Skeletal muscle cell (primary cell): Measurements from ENCODE around the gene RTN4R.

ENCODE experiments used
- DNase-seq: peaks from one replicate; pipeline ENCODE4 v3.0.0-alpha.2; 2010; ENCODE audit warnings: low read depth
- H3K4me3 ChIP-seq: 2 replicates; pipeline ENCODE4 v1.5.1; 2011; ENCODE audit warnings: low read depth, mild to moderate bottlenecking, control low read depth, low read length, moderate library complexity

Gene RTN4R

DNA sequence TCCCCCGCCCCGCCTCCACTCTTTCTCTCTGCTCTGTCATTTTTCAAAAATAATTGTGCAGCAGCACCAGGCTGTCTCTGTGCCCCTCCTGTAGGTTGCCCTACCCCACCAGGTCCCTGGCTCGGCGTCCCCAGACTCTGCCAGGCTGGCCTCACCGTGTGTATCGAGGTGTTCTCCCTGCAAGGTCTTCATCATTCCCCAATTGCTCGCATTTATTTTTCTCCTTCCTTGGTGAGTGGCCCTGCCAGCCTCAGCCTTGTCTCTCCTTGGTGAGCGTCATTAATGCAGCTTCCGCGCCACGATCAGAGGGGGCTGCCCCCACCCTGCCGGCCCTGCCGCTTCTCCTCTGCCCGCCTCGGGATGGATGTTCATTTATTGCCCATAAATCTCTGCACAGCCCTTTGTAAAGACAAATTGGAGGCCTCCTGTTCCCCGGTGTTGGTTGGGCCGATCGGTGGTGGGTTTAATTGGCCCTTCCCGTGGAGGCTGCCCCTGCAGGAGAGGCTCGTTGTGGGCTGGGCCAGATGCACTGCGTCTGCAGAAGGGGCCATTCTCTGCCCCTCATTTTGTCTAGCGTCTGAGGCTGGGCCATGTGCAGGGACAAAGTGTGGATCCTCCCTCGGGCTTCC is 33.2 kb downstream of the RTN4R start:
- H3K4me3 ChIP-seq: no peak overlapping the region
- no peak for DNase-seq

DNA sequence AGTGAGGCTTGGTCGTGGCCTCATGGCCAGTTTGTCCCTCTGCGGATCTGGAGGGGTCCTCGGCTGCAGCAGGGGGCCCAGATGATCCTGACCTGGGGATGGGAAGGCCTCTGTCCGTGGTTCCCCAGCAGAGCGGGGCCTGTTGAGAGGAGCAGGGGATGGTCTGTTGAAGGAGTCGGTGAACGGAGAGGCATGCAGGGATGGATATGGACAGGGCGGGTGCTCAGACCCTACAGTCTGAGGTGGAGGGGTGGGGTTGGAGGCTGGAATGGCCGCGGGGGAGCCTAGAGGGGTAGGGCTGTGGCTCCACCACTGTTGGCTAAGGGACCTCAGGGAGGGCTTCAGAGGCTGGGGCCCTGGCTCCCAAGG is 33.8 kb downstream of the RTN4R start:
- H3K4me3 ChIP-seq: no peak overlapping the region
- DNase-seq: no peak

DNA sequence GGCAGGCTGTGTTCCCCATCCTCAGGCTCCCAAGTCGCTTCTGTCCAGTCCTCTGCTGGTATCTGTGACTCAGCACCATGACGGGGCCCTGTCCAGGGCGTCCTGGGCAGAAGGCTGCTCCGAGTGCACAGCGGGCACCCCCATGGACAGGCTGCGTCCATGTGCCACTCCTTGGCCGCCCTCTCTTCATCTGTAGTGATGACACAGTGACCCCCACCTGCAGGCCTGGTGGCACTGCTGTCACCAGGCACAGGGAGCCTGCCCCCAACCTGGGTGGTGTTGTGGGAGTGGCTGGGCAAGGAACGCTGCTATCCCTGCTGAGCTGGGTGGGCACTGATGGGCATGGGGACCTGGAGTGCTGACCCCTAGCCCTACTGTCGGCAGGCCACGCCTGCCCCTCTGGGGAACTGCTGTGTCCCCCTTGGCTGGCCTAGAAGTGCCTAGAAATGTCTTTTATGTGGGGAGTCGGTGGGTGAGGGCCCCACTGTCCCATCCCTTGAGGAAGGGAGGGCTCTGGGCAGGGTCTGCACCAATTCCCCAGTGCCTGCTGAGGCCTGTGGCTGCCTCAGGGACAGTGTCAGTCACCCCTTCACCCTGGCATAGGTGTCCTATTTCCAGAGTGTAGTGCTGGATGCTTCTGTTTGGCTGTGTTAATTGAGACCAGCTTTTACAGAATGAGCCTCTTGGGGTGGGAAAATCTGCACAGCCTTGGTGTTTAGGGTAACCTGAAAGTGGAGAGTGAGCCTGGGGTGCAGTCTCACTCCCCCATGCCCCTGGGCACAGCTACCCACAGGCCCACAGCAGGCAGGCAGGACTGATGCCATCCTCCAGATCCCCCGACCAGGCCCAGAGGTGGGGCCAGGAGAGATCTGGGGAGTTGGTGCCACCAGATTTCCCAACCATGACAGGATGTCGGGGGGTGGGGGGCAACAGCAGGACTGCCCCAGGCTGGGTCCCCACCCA is 34.5 kb downstream of the RTN4R start:
- no peak overlapping the region for H3K4me3 ChIP-seq

DNA sequence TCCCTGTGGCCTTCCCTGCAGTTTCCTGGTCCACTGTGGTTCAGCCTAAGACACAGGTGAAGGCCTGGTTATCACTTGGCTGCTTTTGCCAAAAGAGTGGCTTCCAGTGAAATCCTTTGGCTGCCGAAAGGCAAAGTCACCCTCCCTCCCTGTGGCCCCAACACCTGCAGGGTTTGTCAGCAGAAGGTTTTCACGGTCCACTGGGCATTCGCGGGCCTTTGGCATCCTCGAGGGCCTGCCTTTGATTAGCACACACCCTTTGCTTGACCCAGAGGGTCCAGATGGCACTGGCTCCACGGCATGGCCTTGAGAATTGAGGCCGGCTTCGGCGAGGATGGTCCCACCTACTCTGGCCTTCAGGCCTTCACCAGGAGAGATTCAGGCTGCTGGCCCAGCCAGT is 35.3 kb downstream of the RTN4R start:
- no peak overlapping the region for H3K4me3 ChIP-seq
- no peak for DNase-seq

More for the DNA sequence above, 34.5 kb downstream of the RTN4R start:
- no peak for DNase-seq

DNA sequence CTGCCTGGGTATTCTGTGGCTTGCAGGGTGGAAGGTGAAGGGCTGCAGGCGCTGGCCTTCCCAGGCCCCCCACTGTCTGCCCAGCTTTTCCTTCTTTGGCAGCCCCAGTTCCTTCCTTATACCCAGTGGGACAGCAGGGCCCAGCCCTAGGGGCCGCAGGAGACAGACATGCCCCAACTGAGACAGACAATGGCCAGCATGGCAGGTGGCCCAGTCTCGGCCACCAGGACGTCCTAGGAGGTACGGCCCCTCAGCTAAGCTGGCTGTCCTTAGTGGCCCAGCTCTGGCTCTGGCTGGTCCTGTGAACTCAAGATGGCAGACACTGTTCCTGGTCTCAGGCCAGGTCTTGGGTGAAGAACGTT is 35.9 kb downstream of the RTN4R start:
- H3K4me3 ChIP-seq: no peak overlapping the region
- DNase-seq: no peak

DNA sequence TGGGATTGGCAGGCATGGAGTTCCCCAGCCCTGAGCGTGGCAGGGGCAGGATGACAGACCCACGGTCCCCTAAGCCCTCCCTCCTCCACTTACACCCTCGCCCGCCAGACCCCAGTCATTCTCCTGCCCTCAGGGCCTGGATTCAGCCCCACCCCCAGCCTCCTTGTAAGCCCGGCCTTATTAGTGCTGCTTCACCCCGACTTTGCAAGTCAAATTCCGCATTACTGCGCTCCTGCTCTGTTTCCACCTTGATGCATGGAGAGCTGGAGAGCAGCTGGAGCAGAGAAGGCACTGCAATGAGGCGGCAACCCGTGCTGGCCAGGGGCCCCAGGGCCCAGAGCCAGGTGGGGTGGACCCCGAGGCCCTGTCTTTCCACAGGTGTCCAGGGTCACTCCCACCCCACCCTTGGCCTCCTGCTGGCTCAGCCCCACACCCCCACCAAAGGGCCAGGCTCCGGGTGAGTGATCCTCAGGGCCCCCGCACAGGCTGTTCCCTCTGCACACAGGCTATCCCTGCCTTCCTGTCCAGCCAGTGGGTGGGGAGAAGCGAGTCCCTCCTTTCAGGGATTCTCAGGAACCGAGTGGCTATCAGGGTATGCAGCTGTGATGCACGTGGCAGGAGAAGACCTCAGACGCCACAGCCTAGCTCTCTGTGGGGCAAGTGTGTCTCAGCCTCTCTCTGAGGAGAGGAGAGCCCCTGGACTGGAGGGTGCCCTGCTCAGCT is 36.4 kb downstream of the RTN4R start:
- H3K4me3 ChIP-seq: no peak overlapping the region
- no peak for DNase-seq

DNA sequence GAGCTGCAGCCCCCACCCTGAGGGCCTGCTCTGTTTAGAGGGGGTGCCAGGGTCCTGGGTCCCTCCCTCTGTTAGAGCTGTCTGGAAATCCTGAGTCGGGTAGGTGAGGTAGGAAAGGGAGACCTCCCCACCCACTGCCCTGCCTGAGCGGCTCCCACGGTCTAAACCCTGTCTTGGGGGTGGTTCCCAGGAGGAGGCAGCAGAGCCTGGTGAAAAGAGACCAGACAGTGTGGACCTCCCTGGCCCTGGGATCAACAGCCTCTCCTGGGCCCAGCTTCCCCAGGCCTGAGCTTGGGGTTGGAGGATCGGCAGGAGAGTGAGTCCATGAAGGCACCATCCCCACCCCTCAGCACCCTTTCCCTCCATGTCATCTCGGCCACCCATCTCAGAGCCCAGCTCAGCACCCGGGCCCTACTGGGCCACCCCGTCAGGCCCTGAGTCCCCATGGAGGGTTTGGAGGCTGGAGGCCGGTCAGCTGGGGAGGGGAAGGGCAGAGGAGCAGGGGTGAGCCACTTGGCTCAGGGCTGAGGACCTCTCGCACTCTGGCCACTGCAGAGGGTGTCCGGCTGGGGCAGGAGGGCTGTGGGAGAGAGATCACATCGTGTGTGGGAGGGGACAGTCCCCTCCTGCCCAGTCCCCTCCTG is 37.2 kb downstream of the RTN4R start:
- H3K4me3 ChIP-seq: no peak overlapping the region
- no peak for DNase-seq

DNA sequence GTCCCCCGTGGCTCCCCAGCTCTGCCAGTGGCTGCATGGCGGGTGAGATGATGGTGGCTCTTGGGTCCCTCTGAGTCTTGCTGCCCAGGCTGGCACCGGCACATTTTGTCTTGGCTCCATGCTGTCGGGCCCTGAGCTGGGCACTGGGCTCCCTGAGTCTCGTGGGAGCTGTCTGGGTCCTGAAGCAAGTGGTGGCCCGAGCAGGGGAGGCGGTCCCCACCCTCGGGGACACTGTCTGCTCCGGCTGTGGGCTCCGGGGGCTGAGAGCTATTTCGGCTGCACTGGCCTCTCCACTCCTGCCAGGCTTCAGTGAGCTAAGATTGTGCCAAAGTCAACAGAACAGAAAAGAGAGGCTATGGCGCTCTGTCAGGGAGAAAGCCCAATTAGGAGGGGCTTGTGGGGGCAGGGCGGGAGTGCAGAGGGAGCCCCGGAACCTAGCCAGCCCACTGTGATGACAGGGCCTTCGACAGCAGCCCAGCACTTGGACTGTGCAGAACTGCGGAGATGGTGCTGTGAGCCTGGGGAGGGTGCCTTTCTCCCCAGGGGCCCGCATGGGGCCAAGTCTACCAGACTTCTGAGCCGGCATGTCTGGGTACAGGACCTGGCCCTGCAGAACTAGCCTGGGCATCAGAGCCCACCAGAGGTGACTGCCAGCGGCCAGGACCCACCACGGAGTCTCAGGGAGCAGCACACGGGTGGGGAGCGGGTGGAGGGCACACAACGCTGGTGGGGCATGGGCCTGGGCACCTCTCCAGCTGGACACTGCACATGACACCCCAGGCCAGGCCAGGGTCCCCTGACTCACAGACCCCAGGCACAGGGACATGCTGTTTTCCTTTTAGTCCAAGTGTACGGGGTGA is 38.0 kb downstream of the RTN4R start:
- H3K4me3 ChIP-seq: no peak overlapping the region
- no peak for DNase-seq

DNA sequence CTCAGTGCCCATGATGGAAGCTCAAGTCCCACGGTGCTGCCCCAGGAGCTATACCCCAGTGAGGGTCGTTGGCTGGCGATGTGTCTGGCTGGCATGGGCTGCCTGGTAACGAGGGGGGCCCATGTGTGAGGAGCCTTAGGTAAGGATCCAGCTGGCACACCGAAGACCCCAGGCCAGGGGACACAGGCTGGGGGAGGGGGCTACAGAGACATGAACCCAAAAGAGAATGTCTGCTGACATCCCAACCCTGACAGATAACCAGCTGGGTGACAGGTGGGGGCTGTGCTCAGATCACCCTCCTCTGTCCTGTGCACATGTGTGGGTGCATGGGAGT is 39.2 kb downstream of the RTN4R start:
- DNase-seq: no peak
- H3K4me3 ChIP-seq: no peak overlapping the region

DNA sequence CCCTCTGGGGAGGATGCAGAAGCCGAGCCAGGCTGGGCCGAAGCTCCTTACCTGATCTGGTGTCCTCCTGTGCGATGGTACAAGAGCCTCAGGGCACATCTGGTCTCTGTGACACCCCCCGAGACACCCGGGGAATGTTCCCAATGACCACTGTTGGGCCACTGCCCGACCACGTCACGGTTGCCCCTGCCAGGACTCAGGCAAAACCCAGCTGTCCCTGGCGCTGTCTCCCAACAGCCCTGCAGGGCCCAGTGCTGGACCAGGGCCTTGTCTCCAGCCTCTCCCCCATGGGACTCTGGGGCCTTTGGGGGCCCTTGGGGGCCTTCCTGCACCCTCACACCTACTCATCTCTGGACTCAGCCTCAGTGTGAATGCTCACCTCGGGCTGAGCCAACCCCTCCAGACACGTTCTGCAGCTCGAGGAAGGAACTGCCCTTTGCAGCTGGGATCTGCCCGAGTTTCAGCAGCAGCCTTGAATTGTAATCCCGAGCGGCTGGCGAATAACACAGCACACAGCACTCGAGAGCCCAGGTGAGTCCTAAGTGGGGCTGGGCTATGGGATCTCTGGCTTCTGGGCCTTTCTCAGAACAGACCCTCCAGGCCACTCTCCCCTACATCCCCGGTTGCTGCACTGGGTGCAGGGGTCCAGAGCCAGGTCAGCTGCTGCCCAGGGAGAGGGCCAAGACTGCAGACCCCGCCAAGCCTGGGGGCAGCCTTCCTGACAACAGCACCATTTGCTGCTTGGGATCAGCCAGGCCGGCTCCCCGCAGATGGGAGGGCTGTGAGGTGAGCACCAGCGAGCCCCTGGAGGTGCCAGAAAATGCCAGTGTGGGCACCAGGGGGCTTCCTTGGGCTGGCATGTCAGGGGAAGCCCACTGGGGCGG is 39.8 kb downstream of the RTN4R start:
- DNase-seq: no peak
- H3K4me3 ChIP-seq: no peak overlapping the region

DNA sequence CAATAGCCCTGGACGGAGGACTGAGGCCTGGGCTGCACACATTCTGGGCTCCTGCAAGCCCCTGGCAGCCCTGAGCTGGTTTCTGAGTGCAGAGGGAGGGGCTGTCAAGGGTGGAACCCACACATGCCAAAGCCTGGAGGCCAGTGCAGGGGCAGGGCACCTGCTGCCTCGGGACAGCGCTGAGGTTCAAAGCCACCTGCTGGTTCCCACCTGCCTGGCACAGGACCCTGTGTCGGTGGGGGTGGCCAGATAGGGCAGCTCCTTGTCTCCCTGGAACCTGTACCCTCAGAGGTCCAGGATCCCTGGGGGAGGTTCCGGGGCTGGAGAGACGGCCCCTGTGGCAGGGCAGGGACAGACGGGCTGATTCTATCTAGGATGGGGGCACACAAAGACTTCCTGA is 40.8 kb downstream of the RTN4R start:
- H3K4me3 ChIP-seq: no peak overlapping the region
- no peak for DNase-seq

DNA sequence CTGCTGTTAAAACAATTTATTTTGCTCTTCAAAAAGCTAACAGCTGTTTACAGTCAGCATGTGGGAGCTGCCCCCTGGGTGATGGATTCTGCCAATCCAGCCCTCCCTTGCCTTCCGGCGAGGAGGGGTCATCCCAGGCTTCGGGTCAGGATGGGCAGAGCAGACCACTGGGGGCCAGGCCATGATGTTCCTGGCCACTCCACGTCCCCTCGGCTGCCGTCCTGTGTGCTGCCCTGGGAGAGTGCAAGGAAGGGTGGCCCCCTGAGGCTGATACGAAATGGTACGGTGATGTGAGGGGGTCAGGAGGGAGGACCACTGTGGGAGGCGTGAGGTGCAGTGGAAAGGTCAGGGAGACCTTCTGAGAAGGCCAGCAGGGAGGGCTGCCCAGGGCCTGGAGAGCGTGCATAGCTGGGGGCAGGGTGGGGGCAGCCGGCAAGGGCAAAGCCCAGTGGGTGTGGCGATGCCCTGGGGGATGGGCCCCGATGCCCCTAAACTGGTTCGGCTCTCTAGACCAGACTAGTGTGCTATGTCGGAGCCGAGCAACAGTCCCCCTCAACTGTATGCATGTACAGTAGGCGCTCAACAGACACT is 41.3 kb downstream of the RTN4R start:
- no peak overlapping the region for H3K4me3 ChIP-seq
- DNase-seq: no peak

DNA sequence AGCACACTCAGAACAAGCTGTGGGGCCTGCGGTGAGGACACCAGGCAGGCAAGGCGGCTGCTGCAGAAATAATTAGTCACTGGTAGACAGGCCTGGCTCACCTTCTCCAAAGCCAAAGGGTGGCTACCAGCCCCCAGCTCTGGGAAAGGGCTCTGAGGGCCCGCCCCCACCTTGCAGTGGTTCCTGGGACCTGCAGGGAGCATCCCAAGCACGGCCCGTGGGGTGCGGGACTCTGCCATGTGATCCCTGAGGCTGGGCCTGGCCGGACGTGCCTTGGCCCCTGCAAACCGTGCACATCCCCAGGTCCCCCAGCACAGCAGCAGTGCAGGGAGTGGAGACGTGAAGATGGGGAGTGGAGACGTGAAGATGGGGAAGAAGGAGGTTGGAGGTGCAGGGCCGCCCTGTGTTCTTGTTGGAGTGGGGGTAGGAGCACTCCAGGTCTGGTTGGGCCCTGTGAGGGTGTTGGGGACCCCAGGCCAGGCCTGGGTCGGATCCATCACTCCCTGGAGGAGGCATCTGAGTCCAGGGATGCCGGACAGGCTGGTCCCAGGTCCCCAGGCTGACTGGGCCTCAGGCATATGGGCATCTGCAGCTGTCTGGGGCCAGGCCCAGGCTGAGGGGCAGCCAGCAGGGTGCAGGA is 41.9 kb downstream of the RTN4R start:
- DNase-seq: no peak
- no peak overlapping the region for H3K4me3 ChIP-seq

DNA sequence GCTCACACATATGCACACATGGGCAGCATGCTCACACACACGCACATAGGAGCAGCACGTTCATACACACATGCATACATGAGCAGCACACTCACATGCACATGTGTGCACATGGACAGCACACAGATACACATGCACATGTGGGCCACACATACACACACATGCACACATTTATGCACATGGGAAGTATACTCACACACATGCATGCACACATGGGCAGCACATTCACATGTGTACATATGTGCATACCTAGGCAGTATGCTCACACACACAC is 42.5 kb downstream of the RTN4R start:
- DNase-seq: no peak
- H3K4me3 ChIP-seq: no peak overlapping the region

DNA sequence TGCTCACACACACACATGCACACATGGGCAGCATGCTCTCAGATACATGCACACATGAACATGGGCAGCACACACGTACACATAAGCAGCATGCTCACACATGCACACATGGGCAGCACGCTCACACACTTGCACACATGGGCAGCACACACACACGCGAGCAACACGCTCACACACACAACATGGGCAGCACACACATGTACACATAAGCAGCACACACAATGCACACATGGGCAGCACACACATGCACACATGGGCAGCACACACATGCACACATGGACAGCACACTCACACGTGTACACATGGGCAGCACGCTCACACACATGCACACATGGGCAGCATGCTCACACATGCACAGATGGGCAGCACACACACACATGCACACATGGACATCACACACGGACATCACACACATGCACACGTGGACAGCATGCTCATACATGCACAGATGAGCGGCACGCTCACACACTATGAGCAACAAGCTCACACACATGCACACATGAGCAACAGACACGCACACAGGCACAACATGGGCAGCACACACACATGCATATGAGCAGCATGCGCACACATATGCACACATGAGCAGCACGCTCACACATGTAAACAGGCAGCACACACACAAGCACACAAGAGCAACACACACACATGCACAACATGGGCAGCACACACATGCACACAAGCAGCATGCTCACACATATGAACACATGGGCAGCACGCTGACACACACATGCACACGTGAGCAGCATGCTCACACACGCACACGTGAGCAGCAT is 43.0 kb downstream of the RTN4R start:
- no peak overlapping the region for H3K4me3 ChIP-seq

DNA sequence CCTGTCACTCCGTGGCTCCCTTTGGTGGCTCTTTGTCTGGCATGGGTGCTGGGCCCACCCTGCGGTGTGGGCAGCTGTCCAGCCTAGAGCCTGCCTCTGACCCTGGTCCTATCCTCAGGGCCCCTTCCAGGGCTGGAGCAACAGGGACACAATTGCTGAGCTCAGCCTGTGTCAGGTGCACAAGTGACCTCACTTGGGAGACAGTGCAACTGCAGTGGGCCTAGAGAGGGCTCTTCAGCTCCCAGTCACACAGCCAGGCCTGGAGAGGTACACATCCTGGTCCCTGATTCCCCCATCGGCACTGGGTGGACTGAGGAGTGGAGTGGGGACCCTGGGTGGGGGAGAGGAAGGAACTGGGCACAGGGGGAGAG is 43.9 kb downstream of the RTN4R start:
- H3K4me3 ChIP-seq: no peak overlapping the region

More for the DNA sequence above, 43.0 kb downstream of the RTN4R start:
- DNase-seq: no peak

More for the DNA sequence above, 43.9 kb downstream of the RTN4R start:
- DNase-seq: no peak
